ENCODE measurements around the gene PFN2.
"Not testable (repeated sequence)": the region's sequence is repeated elsewhere in the genome, so short reads cannot be mapped to it uniquely, and the experiment has no call there.

The PFN2 gene, protein sequence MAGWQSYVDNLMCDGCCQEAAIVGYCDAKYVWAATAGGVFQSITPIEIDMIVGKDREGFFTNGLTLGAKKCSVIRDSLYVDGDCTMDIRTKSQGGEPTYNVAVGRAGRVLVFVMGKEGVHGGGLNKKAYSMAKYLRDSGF

DNA sequence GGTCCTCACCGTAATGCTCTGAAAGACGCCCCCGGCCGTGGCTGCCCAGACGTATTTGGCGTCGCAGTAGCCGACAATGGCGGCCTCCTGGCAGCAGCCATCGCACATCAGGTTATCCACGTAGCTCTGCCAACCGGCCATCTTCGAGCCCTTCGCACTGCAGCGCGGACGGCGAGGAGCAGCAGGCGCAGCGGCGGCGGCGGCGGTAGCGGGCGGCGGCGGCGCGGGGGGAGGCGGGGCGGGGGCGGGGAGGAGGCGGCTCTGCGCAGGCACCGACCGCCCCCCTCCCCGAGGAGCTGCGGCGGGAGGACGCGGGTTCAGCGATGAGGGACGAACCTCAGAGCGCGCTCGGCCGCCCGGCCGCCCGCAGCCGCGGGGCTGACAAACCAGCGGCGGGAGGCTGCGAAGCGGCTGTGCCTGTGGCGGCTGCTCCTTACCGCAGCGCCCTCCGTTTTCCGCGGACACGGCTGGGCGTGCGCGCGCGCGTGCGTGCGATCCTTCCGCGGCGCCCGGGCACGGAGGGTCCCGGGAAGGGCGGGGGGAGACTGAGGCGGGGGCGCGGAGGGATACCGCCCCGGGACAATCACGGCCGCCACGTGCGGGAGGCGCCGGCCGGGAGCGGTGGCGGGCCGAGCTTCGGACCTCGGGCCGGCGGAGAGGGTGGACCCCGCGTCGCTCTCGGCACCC, at the start of gene PFN2:
PFN2 (minus strand) TSS at position 180 of the 687 bp plus-strand sequence; CDS start at position 141, 39 bp downstream.
- DNase-seq = peak; percentile 70

DNA sequence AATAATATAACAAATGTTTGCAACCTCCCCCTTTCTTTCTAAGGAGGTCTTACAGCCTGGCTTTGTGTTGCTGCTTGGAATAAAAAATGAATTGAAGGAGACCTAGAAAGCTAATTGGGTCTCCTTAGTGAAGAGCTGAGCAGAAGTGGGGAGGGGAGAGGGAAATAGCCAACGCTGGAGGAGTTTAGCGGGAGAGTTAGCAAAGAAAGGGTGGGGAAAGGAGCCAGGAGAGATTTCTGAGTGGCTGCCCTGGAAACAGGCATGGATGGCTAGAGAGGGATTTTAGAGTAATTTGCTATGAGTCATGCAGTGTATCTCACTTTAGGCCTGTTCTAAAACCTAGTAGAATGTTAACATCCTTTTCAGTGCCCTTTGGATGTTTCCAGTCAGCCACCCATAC, 45.2 kb upstream of the PFN2 start:
- DNase-seq = no peak

DNA sequence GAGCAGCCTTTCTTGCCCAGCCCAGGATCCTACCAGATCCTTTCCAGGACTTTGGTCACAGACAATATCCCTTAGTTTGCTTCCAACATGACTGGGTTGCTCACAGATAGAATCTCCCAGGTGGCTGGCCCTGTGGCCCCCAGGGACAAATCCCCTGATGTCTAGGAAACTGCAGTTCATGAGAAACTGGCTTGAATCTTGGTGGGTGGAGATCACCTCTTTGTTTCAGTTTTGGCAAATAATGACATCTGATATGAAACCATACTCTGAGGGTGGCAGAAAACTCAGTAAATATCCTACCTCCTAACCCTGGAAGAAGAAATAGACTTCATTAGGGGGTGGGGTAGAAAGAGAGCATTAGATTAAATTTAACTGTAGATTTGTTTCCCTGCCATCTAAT, 44.1 kb upstream of the PFN2 start:
- no peak for DNase-seq

DNA sequence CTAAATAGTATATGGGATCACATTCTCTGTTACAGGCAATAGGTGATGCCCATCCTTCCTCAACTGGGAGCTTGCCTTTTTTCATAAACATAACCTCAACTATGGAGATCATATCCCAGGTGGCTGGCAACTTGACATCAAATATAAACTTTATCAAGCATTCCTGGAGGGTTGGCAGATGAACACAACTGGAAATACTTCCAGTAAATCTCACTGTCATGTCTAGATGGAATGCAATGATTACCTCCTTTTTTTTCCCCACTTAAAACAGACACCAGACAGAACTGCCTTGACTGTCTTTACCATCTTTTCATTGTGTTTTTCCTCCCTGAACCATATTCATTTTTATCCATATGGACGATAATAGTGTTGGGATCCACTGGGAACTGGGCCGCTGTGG, 43.1 kb upstream of the PFN2 start:
- no peak for DNase-seq

DNA sequence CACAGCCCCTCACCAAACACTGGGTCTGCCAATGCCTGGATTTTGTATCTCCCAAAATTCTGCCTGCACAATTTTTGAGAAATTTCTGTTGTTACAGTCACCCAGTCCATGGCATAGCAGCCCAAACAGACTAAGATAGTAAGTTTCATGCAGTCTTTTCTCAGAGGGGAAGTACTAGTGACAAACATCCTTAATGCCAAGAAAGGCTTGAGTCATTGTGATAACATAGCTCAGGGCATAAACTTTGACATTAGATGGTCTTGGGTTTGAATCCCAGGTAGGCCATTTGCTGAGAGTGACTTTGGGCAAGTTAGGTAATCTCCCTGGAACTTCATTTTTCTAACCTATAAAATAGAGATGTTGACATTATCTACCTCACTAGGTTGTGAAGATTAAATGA, 36.1 kb upstream of the PFN2 start:
- no peak for DNase-seq

DNA sequence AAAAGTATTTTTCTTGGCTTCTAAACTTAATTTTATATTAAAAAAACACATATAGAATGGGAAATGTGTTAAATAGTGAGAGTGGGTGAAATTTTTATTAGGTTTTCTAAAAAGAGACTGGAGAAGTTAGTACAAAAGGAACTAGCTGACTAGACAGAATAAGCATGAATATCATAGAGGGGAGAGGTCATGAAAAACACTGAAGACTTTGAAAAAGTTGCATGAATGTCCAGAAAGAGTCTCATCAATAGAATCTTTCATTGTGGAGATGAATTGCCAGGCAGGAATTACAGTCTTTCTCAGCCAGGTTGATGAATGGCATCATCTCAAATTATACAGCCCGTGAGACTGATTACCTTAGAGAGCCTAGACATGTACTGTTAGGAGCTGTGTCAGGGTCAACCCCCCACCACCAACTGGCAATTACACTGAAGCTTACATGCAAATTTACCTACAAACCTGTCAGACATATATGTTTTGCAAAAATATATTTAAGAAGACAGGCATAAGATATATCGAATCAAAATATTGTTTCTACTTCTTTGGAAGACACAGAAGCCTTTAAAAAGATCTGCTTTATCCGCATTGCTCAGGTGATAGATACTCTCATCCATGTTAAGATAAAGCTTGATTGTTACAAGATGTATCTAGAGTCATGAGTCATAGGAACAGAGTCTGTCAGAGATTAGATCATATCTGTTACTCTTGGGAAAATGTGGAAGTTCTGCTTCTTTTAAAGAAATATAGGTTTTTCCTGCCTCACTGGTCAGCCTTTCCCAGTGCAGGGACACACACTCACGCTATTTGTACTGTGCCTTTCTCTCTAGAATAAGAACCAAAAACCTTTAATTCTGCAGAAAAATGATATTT, 34.8 kb upstream of the PFN2 start:
- DNase-seq = no peak

DNA sequence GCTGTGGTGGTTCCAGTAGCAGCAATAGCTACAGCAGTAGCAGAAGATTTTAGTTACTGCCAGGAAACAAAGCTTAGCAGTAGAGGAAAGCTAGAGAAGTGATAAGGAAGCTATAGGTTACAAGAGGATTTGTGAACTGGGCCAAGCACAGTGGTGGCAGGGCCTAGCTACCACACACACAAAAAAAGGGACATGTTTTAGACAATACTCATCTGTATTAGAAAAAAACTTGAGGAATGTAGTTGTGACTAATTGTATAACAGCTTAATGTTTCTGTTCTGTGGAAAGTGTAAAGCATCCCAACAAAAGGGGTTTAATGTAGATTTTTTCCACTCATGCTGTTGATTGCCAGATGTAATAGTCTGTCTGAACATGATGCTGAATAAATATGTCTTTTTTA, 29.9 kb upstream of the PFN2 start:
- no peak for DNase-seq

DNA sequence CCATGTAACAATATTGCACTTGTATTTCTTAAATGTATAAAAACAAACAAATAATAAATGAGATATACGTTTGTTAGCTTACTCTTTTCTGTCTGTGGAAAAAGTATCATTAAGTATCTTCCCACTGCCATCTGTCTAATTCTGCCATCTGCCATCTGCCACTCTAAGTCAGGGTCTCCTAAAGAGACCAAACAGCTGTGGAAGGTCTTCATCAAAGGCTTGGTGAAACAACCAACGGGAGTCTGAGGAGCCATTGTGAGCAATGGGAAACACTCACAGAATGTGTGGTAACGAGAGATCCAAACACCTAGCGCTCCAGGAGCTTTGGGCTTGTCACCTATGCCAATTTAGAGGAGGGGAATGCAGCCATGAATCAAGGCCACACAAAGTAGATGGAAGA, 28.7 kb upstream of the PFN2 start:
- no peak for DNase-seq

DNA sequence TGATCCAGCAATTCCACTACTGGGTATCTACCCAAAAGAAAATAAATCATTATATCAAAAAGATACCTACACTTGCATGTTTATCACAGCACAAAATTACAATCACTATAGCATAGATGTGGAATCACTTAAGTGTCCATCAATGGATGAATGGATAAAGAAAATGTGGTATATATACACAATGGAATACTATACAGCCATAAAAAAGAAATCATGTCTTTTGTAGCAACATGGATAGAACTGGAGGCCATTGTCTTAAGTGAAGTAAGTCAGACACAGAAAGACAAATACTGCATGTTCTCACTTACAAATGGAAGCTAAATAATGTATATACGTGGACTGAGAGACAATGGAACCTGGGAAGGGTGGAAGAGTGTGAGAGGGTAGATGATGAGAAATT, 28.3 kb upstream of the PFN2 start:
- DNase-seq = no peak

DNA sequence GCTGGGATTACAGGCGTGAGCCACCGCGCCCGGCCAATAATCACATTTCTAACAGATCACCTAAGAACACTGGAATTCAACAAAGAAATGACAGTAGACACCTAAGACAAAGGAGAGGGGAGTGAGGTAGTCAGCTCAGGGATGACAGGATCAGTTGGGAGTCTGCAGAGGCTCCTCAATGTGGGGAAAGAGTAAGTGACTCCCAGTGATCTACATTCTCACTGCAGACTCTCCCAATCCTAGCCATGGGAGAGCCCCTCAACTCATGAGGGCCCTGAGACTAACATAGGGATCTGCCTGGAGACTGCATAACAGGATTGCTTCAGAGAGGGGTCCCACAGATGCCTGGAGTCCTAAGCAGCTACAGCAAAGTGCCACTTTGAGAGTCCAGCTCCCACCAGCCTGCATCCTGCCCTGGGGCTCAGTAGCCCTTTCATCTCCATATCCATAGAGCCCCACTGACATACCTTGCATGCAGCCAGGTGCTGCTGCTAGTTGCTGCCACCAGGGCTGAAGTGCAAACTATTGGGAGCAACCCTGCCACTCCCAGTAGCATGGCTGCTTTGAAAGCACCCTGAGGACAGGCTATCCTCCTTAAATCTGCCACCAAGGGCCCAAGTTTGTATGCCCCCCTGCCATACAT, 21.8 kb upstream of the PFN2 start:
- no peak for DNase-seq

DNA sequence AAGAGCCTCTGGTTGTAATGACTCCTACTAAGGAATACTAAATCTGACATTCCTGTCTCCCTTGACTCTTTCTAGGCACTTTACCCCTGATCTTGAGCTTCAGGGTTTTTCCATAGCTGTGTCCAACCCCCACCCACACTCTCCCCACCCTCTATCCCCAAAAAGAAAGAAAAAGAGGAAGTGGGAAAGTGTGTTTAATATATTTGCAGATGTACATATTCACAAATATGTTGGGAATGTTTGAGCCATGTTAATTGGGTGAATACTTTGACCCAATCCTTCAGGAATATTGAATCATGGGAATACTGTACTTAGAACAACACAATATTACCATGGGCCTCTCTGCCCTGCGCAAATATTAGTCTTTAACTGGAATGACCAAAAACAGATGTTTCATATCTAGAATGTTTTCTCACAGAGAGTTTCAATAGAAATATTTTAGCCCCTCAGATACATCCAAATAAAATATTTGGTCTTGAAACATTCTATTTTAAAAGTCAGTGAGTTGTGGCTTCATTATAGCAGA, 19.8 kb upstream of the PFN2 start:
- DNase-seq = no peak

DNA sequence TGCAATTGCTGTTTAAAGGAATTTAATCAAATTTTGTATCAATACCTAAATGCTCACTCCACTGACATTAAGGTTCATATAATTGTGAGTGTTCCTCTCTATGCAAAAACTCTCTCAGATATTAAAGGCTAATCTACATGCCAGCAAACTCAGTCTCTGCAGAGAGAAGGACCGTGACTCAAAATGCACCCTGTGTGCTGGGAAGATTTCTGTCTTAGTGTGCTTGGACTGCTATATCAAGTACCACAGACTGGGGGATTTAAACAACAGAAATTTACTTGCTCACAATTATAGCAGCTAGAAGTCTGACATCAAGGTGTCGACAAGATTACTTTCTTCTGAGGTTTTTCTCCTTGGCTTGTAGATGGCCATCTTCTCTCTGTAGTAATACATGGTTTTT, 18.6 kb upstream of the PFN2 start:
- DNase-seq = no peak

DNA sequence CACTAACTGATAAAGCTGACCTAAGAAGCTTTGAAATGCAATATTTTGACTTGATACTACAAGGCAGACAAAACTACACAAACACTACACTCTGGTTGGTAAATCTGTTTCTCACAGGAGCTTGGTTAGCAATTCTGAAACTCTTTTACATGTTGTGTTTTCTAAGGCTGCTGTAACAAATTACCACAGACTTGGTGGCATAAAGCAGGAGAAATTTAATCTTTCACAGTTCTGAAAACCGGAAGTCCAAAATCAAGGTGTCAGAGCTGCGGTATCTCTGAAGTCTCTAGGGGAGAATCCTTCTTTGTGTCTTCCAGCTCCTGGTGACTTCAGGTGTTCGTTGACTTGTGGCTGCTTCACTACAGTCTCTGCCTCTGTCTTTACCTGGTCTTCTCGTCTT, 12.9 kb upstream of the PFN2 start:
- no peak for DNase-seq

DNA sequence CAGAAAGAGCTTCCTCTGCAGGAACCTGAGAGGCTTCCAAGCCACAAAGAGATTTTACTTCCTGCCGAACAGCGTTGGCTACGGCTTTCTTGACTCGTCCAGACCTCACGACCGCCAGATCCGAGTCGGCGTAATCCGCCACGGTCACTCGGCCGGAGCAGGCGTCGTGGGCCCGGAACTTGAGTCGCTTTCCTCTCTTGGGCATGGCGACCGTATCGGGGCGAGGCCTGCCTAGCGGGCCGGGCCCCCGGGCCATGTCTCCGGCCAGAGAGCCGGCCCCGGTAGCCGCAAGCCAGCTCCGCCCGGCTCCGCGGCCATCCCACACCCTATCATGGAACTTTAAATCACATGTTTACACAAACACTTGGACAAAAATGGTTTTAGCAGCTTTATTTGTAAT, 12.4 kb upstream of the PFN2 start:
- DNase-seq = not testable (repeated sequence)

DNA sequence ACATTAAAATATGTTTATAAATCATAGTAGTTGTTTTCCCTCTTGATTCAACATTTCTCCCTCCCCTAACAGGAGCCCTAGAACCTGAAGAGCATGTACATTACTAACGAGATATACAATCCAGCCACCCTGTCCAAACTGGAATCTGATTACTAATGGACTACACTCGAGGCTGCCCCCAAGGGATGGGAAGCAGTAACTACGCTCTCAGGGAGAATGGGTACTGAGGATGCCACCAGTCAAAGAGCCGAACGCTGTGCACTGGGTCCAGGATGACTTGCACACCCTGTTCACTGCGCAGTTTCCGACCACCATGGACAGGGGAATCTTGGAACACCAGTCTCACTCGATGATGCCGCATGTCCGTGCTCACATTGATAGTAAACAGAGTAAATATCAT, 11.3 kb upstream of the PFN2 start:
- not testable (repeated sequence) for DNase-seq

DNA sequence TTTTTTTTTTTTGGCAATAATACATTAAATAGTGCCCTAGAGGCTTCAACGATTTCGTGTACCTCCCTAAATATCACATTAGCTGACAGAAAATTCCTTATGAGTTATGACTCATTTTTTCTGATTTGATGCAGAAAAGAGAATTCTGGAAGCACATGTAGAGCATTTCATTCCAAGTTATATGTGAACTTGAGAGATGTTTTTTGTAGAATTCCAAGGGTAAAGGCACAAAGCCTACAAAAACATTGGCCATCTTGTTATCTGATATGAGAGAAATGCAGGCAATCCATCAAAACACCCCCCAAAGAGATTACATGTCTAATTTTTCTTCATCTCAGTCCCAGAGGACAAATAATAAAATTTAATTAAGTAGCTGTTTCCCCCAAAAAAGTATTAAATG, 6.7 kb upstream of the PFN2 start:
- no peak for DNase-seq

DNA sequence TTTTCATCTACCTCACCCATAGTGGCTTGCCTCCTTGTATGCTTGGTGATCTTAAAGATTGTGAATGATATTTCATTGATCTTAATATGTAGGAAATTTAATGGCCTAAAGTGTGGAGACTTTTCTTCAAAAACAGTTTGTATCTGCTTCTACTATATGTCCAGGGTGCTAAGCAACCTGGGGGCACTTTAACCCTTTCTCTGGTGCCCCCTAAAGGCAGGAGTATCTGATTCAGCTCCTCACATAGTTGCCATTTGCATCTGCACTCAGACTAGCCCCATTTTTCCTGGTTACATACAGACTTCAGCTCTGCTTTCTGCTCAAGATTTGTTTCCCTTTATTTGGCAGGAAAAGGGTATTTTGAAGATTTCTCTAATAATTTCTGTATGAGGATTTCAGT, 5.2 kb upstream of the PFN2 start:
- DNase-seq = no peak

DNA sequence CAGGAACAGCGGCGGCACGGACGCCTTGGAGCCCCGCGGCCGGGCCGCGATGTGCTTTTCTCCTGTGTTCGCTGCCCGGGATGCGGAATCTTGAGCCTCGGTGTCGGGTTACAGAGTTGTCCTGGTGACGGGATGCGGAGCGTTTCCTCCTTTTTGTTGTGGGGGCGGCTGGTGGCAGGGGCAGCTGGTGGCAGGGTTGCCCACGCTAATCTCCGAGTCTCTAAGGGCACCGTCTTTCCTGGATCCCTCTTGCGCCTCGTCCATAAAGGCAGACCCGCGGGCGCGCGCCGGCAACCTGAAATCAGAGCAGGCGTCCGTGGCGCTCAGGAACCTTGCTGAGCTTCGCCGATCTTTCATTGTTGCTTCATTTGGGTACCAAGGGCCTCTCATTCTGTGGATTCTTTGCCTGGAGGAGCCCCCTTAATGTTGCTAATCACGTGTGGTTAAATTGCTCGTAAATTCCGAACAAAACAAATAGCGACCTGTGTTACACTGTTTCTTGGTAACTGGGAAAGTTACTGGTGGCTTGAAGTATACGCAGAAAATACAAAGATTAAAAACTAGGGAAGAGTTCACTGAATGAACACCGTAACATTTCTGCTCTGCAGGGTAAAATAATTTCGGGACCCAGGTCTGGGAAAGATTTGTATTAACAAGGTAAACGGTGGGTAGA, 844 bp upstream of the PFN2 start:
- peak; percentile 22 for DNase-seq

DNA sequence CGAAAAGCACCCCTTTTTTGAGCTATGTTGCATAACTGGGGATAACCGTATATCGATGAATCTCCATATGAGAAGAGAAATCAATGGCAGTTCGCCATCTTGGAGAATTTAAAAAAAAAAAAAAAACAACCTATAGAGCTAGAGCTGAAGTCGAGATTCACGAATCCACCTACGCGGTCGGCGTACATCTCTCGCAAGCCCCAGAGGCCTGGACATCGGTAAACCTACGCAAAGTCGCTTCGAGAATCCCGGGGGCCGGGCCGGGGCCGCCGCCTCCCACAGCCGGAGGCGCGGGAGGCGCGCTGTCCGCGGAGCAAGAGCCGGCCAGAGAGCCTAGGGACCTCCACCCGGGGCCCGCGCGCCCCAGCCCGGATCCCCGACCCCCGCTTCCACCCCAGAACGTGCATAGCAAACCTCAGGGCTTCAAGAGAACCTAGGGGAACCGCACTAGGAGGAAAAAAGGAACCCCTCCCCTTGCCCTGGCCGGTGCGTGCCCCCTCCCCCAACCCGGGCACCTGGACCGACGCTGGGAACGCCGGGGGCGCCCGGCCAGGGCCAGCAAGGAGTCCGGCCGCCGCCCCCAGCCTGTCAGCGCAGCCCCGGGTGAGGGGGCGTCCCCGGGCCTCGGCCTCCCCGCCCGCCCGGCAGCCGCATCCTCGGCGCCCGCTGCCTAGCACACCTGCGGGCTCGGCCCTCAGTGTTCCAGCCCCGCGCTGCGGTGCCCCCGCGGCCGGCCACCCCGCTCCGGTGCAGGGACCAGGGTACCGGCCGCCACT, 567 bp downstream of the PFN2 start:
- DNase-seq = peak; percentile 82

DNA sequence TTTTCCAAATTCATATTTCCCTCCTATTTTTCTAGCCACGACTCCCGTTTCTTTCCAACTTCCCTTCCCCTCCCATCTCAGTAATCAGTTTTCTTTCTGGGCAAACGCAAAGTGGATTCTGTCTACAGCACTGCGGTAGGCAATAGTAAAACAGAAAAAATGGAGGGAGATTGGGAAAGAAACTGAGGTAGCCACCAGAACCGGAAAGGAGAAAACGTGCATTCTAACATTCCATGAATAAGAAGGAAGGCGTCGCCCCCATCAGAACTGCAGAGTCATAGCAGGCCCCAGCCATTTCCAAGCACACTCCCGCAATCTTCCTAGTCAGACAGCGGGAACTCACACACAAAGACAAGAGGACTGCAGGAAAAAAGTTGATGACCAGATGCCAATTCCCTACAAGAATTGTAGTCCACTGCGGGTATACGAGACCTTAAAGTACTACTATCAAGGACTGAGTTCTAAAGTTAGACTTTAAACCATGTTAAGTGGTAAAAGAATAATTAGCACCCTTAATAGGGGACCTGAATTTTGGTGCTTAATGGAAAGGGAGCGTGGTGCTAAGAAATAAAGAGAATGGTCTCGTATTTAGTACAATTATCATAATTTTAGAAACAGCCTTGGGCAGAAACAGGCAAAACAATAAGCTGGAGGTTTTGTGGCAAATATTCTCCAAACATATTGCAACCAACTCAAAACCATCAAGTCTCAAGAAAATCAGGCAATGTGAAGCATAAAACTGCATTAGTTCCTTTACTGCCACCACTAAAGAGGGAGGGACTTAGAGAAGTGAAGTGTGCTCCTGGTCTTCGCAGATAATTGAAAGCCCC, 1.4 kb downstream of the PFN2 start:
- no peak for DNase-seq

DNA sequence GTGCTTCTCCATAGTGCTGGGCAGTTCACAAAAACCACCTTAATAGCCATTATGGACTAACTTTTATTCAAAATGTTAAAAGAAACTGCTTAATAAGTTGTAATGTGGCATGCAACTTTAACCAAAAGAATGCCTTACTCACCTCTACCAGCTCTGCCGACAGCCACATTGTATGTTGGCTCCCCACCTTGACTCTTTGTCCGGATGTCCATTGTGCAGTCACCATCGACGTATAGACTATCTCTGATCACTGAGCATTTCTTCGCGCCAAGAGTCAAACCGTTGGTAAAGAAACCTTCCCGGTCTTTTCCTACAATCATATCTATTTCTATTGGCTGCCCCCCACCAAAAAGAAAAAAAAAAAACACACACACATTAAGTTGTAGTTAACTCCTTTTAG, 2.5 kb downstream of the PFN2 start:
- DNase-seq = no peak
